ENCODE results near the gene KCNN4.

GRCh38 chr19:43719378-43719868, 61.4 kb downstream of the KCNN4 start:
- no peak for TF ChIP-seq CTCF (IDR thresholded peaks at IDR 0.05; ENCODE audit: low read depth, low read length, missing input control)
- no peak for TF ChIP-seq TAF1 (conservative IDR thresholded peaks at IDR 0.05)
- no peak for TF ChIP-seq SP1 (IDR thresholded peaks at IDR 0.05)

Data from liver (tissue), 3 donors.